OCI-LY3 (cell line): ENCODE results near the gene CTSV.
"Not testable (repeated sequence)": the region's sequence is repeated elsewhere in the genome, so short reads cannot be mapped to it uniquely, and the experiment has no call there.

ENCODE experiments used
- EZH2phosphoT487 ChIP-seq: fragments of 200-600 bp; shearing (Covaris generic); IDR thresholded peaks from 2 replicates; pipeline ENCODE4 v1.6.1; 2018; ENCODE audit warnings: antibody characterized with exemption, mixed run types, low read depth
- TF ChIP-seq, protein P1 (sequence below): fragments of 200-600, 300-600 bp; sonication (generic); IDR thresholded peaks from 2 replicates; pipeline ENCODE4 v1.5.1; 2014; ENCODE audit warnings: antibody characterized with exemption, low read length, low read depth

DNA sequence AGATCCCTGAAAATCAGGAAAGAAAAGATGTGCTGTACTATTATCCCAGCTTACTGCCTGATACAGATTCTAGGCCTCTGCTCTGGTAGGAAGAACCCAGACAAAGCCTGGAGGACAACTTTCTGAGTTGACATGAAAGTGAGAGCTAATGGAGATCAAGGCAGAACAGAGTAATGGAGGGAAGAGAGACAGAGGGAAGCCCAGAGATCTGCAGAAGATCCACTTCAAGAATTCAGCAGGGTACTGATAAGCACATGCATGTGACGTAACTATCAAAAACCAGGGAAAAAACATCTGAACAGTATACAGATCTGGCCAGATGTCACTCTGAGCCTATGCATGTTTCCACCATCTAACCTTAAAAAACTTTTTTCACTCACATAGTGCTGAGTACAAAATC lies 37.6 kb downstream of the CTSV start:
- TF ChIP-seq, protein P1, sequence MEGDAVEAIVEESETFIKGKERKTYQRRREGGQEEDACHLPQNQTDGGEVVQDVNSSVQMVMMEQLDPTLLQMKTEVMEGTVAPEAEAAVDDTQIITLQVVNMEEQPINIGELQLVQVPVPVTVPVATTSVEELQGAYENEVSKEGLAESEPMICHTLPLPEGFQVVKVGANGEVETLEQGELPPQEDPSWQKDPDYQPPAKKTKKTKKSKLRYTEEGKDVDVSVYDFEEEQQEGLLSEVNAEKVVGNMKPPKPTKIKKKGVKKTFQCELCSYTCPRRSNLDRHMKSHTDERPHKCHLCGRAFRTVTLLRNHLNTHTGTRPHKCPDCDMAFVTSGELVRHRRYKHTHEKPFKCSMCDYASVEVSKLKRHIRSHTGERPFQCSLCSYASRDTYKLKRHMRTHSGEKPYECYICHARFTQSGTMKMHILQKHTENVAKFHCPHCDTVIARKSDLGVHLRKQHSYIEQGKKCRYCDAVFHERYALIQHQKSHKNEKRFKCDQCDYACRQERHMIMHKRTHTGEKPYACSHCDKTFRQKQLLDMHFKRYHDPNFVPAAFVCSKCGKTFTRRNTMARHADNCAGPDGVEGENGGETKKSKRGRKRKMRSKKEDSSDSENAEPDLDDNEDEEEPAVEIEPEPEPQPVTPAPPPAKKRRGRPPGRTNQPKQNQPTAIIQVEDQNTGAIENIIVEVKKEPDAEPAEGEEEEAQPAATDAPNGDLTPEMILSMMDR, result not testable (repeated sequence)
- not testable (repeated sequence) for TF ChIP-seq EZH2phosphoT487
